Epithelial cell of alveolus of lung (primary cell): ENCODE results near the gene MAF. TPM values are rescaled to one million over a fixed set of nuclear protein-coding genes. Genes with fewer than 3 reads are reported as not detected.

Experiments used
- total RNA-seq: library from RNA; depleted of rRNA; stranded (reverse); fragments of >200 nt; gene quantifications from 2 replicates; pipeline ENCODE4 v1.2.1, GENCODE V29; 2015

Gene MAF
- 2.5 and 33.0 TPM in 2 replicates for total RNA-seq

GRCh38 chr16:79600638-79601091 lies at the start of gene MAF:
Gene MAF, minus strand, starts transcription at chr16:79600737. Its CDS starts 835 bp downstream, at chr16:79599902.

